Dermis microvascular lymphatic vessel endothelial cell (primary cell): ENCODE measurements around the gene ABO. TPM values are rescaled to one million over a fixed set of nuclear protein-coding genes. Genes with fewer than 3 reads are reported as not detected.
"Not testable (repeated sequence)": the region's sequence is repeated elsewhere in the genome, so short reads cannot be mapped to it uniquely, and the experiment has no call there.

Experiments used
- DNase-seq, 2 donors: peaks; one replicate each; pipeline versions ENCODE4 v3.0.0 to v3.0.0-alpha.2; 2010; ENCODE audit warnings: low read depth in 2 of 2
- total RNA-seq: library from RNA; depleted of rRNA; stranded (reverse); fragments of >200 nt; gene quantifications from 2 replicates; pipeline ENCODE4 v1.2.1, GENCODE V29; 2014

Gene ABO
- total RNA-seq, 1 donor from 2014 or later: 0.39 TPM

- no peak for DNase-seq
Measured at GRCh38 chr9:133290751-133291302, 15.8 kb upstream of the ABO start.

DNA sequence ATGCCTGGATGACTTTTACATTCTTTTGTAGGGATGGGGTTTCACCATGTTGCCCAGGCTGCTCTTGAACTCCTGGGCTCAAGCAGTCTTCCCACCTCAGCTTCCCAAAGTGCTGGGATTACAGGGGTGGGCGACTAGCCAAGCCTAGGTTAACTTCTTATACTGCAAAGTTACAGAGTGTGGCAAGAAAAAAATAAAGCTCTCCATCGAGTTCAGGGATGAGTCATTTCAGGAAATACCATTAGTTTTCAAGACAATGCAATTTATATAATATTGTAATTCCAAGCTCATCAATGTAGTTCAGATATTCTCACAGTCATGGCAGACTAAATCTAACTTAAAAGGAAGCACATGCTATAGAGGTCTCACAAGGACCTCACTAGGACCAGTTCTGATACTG is 11.5 kb upstream of the ABO start:
- DNase-seq: peak in 1 of 2 donors; percentile 13

- no peak for DNase-seq
Measured at GRCh38 chr9:133285252-133285775, 10.3 kb upstream of the ABO start.

GRCh38 chr9:133284362-133284761 is 9.4 kb upstream of the ABO start:
- no peak for DNase-seq

DNA sequence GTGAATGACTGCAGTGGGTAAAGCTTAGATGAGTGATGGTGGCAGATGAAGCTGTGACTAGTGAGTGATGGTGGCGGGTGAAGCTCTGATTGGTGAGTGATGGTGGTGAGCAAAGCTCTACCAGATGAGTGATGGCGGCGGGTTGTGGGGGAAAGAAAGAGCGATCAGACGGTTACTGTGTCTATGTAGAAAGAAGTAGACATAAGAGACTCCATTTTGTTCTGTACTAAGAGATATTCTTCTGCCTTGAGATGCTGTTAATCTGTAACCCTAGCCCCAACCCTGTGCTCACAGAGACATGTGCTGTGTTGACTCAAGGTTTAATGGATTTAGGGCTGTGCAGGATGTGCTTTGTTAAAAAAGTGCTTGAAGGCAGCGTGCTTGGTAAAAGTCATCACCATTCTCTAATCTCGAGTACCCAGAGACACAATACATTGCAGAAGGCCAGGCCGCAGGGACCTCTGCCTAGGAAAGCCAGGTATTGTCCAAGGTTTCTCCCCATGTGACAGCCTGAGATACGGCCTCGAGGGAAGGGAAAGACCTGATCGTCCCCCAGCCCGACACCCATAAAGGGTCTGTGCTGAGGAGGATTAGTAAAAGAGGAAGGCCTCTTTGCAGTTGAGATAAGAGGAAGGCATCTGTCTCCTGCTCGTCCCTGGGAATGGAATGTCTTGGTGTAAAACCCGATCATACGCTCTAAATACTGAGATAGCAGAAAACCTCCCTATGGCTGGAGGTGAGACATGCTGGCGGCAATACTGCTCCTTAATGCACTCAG is 8.4 kb upstream of the ABO start:
- DNase-seq: not testable (repeated sequence)

DNA sequence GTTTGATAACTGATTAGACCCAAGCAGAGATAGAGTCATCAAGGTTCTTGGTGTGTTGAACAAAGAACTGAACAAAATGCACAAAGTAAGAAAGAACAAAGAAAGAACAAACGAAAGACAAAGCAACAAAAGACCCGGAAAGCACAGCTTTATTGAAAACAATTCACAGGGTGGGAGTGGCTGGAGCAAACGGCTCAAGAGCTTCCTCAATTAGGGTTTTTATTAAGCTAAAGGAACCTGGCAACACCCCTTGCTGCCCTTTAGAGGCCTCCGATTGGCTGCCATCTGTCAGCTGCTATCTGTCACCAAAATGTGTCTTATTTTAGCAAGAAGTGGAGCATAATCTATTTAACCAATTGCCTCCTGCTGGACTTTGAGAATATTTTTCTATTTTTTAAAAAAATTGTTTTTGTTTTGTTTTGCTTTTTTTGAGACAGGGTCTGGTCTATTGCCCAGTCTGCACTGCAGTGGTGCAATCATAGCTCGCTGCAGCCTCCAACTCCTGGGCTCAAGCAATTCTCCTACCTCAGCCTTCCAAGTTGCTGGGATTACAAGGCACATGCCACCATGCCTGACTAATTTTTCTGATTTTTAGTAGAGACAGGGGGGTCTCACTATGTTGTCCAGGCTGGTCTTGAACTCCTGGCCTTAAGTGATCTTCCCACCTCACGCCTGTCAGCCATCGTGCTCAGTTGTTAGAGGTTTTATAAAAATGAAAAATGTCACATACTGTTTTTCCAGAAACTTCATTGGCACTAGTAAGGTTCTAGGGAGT is 7.7 kb upstream of the ABO start:
- no peak for DNase-seq

GRCh38 chr9:133280392-133280791 is 5.4 kb upstream of the ABO start:
- DNase-seq: no peak

GRCh38 chr9:133278161-133279114 is 3.4 kb upstream of the ABO start:
- DNase-seq: no peak

DNA sequence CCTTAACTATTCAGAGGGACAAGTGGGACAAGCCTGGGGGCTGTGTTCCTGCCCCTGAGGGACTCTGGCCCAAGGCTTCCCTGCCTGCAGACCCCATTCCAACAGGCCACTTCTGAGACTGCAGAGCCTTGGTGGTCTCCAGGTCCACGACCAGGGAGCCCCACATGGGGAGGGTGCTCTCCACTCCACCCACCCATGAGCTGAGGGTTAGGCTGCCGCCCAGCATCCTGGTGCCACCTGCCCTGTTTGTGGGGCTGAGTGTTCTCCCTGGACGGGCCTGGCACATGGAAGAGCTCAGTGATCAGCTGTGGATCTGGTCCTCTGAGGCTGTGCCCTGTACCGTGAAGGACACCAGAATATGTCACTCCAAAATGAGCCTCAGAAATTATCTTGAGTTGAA is 2.5 kb upstream of the ABO start:
- DNase-seq: no peak

DNA sequence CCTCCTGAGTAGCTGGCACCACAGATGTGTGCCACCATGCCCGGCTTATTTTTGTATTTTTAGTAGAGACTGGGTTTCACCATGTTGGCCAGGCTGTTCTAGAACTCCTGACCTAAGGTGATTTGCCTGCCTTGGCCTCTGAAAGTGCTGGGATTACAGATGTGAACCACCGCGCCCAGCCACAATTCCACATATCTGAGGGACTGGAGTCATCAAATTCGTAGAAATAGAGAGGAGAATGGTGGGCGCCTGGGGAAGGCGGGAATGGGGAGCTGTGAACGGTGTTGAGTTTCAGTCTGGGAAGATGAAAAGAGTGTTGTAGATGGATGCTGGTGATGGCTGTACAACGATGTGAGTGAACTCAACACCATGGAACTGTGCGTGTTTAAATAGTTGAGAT is 1.9 kb upstream of the ABO start:
- no peak for DNase-seq

DNA sequence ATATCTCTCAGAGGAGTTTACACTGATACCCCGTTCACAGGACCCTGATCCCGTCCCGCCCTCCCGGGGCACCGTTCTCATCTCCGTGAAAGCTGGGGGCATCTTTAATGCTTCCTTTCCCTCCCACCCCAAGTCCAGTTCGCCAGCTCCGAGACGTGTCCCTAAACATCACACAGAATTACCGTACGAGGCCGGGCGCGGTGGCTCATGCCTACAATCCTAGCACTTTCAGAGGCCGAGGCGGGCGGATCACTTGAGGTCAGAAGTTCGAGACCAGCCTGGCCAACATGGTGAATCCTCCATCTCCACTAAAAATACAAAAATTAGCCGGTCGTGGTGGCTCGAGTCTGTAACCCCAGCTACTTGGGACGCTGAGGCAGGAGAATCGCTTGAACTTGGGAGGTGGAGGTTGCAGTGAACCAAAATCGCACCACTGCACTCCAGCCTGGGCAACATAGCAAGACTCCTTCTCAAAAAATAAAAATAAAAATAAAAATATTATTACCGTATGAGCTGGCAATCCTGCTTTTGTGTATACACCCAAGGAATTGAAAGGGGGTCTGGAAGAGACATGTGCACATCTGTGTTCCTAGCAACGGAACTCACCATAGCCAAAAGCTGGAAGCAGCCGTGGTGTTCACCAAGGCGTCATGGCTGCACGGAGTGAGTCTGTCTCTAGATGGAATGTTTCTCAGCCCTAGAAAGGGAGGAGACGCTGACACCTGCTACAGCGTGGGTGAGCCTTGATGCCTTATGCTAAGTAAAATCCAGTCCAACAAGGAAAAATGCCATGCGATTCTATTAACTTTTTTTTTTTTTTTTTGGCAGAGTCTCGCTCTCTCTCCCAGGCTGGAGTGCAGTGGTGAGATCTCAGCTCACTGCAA is 1.2 kb upstream of the ABO start:
- DNase-seq: no peak

GRCh38 chr9:133274236-133275104 is 531 bp downstream of the ABO start:
- no peak for DNase-seq

DNA sequence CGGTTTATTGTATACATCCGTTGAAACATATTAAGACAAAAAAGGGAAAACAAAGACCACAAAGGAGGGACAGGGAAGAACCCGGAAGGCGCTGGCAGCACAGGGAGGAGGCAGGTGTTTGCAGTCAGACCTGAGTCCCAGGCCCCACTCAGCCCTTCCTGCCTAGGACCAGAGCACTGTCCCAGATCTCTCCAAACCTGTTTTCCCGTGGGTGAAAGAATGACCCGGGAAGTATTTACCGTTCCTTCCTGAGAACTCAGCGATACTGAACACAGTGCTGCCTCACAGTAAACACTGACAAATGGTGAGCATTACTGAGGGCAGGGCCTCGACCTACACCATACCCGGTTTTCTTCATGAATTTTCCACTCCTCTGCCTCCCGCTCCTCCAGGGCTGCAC is 1.2 kb downstream of the ABO start:
- no peak for DNase-seq

DNA sequence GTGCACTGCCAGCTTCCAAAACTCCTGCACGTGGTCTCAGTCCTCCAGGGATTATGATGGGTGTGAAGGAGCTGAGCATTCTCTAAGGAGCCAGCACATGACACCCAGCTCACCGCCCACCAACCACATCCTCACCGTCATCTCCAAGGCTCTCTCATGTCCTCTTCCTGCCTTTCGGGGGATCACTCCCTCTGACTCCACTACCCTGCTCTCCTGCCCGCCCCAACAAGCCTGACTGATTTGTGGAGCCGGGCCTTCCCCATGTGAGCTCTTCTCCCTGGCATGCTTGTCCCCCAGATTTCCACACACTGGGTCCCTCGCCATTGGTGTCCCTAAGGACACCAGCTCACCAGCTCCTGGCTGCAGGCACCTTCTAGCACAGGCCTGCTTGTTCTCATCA is 1.9 kb downstream of the ABO start:
- no peak for DNase-seq

DNA sequence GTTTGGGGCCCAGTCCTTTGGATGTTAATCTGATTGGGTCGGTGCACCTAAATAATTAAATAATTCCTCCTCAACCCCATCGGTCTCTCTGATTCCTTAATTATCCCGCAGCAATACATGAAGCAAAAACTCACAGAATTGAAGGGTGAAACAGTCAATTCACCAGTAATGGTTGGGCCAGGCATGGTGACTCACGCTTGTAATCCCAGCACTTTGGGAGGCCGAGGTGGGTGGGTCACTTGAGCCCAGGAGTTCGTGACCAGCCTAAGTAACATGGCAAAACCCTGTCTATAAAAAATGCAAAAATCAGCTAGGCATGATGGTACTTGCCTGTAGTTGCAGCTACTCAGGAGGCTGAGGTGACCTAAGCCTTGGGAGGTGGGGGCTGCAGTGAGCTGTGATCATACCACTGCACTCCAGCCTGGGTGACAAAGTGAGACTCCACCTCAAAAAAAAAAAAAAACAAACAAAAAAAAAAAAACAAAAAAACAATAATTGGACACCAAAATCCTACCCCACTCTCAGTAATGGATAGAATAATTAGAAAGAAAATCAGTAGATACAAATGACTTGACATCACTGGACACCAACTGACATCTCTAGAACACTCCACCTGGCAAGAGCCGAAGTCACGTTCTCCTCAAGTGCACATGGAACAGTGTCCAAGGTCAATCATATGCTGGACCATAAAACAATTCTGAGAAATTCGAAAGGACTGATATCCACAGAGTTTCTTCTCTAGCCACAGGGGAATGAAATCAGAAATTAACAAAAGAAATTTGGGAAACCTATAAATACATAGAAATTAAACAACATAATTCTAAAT is 5.3 kb downstream of the ABO start:
- no peak for DNase-seq

- DNase-seq: not testable (repeated sequence)
Measured at GRCh38 chr9:133269136-133269535, 5.9 kb downstream of the ABO start.

DNA sequence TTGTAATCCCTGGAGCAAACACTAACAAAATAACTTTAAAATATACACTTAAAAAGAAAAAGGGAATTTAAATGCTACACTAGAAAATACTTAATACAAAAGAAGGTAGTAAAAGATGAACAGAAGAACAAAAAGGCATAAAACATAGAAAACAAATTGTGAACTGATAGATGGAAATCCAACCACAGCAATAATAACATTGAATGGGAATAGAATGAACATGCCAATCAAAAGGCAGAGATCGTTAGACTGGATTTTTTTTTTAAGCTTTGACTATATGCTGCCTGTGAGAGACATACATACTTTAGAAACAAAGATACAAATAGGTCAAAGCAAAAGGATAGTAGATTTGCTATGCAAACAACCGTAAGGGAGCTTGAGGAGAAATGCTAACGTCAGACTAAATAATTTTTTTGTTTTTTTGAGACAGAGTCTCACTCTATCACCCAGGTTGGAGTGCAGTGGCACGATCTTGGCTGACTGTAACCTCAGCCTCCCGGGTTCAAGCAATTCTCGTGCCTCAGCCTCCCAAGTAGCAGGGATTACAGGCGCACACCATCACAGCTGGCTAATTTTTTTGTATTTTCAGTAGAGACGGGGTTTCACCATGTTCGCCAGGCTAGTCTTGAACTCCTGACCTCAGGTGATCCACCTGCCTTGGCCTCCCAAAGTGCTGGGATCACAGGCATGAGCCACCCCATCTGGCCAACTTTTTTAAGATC is 6.5 kb downstream of the ABO start:
- DNase-seq: no peak
